Tibial artery (tissue), 4 donors: ENCODE results near the gene KIAA0586.

Experiments
- DNase-seq, 2 donors: peaks; one replicate each; pipeline ENCODE4 v3.0.0-alpha.2; 2019
- H3K27ac ChIP-seq, 2 donors: fragments of 200-600 bp; sonication (generic) in 1 of 2; 1 replicate in 1 of 2; 2 replicates in 1 of 2; pipeline ENCODE4 v1.5.1; 2018 to 2019; ENCODE audit warnings: mild to moderate bottlenecking in 1 of 2
- H3K27me3 ChIP-seq, 2 donors: fragments of 200-600 bp; sonication (generic) in 1 of 2; one replicate each; pipeline versions ENCODE4 v1.5.1 to v1.6.0; 2016 to 2019
- H3K36me3 ChIP-seq, 3 donors: fragments of 200-600 bp; sonication (generic) in 2 of 3; one replicate each; pipeline ENCODE4 v1.5.1; 2016 to 2019; ENCODE audit warnings: mild to moderate bottlenecking in 2 of 3
- H3K4me1 ChIP-seq, 4 donors: fragments of 200-600 bp; sonication (generic) in 2 of 4; 1 replicate in 3 of 4; 2 replicates in 1 of 4; pipeline ENCODE4 v1.5.1; 2016 to 2019
- H3K4me3 ChIP-seq, 2 donors: fragments of 200-600 bp; sonication (generic) in 1 of 2; 1 replicate in 1 of 2; 2 replicates in 1 of 2; pipeline ENCODE4 v1.5.1; 2018 to 2019; ENCODE audit warnings: mild to moderate bottlenecking in 2 of 2
- H3K9me3 ChIP-seq, 3 donors: fragments of 200-600 bp; sonication (generic) in 1 of 3; one replicate each; pipeline ENCODE4 v1.5.1; 2016 to 2019
- intact Hi-C: fragments of 100-400 bp; cut with DNase I; formaldehyde crosslinking; loops from one replicate; pipeline ENCODE4 v1.15.0; 2023; ENCODE audit warnings: low total_unique reads
- TF ChIP-seq, protein P1 (sequence below), 2 experiments: fragments of 200-600 bp in 1 of 2; fragments of 450-650 bp in 1 of 2; IDR thresholded peaks; one replicate each; pipeline ENCODE4 v1.5.1; 2017 to 2019; ENCODE audit warnings: antibody characterized with exemption in 2 of 2, mild to moderate bottlenecking in 1 of 2, moderate library complexity in 1 of 2

Gene KIAA0586

DNA sequence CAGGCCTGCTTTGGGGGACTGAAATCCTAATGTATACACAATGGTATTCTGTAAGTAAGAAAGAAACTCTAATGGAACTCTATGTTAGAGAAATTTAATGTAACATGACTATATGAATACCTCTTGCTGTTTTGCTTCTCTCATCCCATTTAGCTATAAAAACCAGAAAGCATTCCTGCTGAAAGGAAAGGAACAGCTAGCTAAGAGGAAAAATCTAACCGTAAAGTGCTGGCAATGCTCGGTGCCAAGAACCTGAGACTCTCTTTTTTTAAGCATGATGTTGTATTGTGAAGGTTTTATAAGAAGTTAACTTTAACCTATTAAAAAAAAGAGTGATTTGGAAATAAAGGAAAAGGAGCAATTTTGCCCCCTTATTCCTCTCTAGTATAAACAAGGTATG, 134.6 kb downstream of the KIAA0586 start:
- Histone ChIP-seq H3K4me3 (no peak overlapping the region), H3K27me3 (no peaks in the 10 kb centered on the region), H3K4me1 (no peaks in the 10 kb centered on the region), H3K9me3 (no peaks in the 10 kb centered on the region), H3K27ac (no peak overlapping the region), H3K36me3 (no peaks in the 10 kb centered on the region)
- TF ChIP-seq, protein P1, sequence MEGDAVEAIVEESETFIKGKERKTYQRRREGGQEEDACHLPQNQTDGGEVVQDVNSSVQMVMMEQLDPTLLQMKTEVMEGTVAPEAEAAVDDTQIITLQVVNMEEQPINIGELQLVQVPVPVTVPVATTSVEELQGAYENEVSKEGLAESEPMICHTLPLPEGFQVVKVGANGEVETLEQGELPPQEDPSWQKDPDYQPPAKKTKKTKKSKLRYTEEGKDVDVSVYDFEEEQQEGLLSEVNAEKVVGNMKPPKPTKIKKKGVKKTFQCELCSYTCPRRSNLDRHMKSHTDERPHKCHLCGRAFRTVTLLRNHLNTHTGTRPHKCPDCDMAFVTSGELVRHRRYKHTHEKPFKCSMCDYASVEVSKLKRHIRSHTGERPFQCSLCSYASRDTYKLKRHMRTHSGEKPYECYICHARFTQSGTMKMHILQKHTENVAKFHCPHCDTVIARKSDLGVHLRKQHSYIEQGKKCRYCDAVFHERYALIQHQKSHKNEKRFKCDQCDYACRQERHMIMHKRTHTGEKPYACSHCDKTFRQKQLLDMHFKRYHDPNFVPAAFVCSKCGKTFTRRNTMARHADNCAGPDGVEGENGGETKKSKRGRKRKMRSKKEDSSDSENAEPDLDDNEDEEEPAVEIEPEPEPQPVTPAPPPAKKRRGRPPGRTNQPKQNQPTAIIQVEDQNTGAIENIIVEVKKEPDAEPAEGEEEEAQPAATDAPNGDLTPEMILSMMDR (IDR thresholded peaks at IDR 0.05): no peak
- intact Hi-C loops: no loop called here
- DNase-seq: no peak

DNA sequence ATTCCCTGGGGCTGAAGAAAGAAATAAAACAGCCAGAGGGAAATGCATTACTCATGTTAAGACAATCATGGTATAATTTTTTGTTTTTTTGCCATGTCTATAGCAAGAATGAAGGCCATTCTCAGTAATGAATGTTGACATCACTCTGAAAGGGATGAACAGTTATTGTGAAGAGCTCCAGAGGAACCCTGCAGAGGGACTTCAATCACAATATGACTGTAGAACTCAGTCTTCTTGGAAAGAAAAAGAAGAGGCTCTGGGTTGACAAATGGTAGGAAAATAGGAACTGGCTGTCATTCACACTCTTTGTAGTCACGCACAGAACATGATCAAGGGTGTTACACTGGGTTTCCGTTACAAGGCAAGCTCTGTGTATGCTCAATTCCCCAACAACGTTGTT, 136.5 kb downstream of the KIAA0586 start:
- Histone ChIP-seq H3K27ac (no peak overlapping the region), H3K36me3 (no peaks in the 10 kb centered on the region), H3K27me3 (no peaks in the 10 kb centered on the region), H3K4me1 (no peaks in the 10 kb centered on the region), H3K4me3 (no peak overlapping the region), H3K9me3 (no peaks in the 10 kb centered on the region)
- DNase-seq: no peak
- intact Hi-C loops: no loop called here
- TF ChIP-seq, protein P1 (IDR thresholded peaks at IDR 0.05): no peak

DNA sequence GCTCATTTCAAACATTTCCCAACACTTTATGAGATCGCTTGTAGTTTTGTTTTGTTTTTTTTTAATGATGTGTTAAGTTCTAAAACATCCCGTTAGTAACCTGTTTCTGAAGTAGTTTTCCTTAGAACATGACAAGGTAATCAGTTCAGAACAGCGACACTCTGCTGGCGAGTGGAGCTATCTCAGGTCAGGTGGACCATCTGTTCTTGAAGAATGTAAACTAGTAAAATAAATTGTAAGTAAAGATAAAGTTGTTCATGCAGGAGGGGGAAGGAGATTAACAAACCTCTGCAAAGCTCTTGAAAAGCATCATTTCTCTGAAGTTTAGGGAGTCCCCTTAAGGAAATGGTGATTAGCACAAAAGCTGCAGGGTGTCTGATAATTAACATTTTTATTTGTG, 138.3 kb downstream of the KIAA0586 start:
- DNase-seq: no peak
- Histone ChIP-seq H3K27me3 (no peaks in the 10 kb centered on the region), H3K4me3 (no peak overlapping the region), H3K9me3 (no peaks in the 10 kb centered on the region), H3K4me1 (no peaks in the 10 kb centered on the region), H3K36me3 (no peaks in the 10 kb centered on the region), H3K27ac (no peak overlapping the region)
- intact Hi-C loops: no loop called here
- TF ChIP-seq, protein P1 (IDR thresholded peaks at IDR 0.05): no peak

DNA sequence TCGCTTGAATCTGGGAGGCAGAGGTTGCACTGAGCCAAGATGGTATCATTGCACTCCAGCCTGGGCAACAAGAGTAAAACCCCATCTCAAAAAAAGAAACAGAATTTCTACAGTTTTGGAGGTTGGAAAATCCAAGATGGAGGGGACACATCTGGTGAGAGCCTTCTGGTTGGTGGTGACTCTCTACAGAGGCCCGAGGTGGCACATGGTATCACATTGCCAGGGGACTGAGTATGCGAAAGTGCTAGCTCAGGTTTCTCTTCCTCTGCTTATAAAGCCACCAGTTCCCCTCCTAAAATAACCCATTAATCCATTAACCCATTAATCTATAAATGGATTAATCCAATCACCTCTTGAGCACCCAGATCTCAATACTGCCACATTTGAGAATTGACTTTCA, 139.5 kb downstream of the KIAA0586 start:
- no peak overlapping the region for H3K27ac ChIP-seq
- intact Hi-C loops: no loop called here
- TF ChIP-seq, protein P1 (IDR thresholded peaks at IDR 0.05): no peak
- no peaks in the 10 kb centered on the region for H3K4me1 ChIP-seq
- no peaks in the 10 kb centered on the region for H3K9me3 ChIP-seq
- no peak overlapping the region for H3K4me3 ChIP-seq
- no peak for DNase-seq
- H3K27me3 ChIP-seq: no peaks in the 10 kb centered on the region
- no peaks in the 10 kb centered on the region for H3K36me3 ChIP-seq

DNA sequence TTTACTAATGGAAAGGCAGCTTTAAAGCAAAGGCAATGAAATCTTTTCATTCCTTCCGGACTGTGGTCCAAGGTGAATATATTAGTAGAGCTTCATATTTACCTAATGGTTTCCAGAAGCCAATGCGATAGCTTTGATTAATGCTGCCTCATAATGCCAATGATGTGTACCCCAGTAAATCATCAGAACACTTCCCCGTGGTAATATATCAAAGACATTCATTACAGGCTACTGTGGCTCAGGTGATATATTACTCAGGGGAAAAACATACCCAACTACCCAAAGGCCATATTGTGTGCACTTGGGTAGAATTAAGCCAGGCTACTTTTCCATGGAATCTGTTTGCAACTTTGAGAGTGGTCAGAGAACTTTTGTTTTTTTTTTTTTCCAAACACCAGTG, 140.8 kb downstream of the KIAA0586 start:
- DNase-seq: no peak
- intact Hi-C loops: no loop called here
- Histone ChIP-seq H3K36me3 (no peaks in the 10 kb centered on the region), H3K9me3 (no peaks in the 10 kb centered on the region), H3K27ac (no peak overlapping the region), H3K4me1 (no peaks in the 10 kb centered on the region), H3K27me3 (no peaks in the 10 kb centered on the region), H3K4me3 (no peak overlapping the region)
- TF ChIP-seq, protein P1 (IDR thresholded peaks at IDR 0.05): no peak

DNA sequence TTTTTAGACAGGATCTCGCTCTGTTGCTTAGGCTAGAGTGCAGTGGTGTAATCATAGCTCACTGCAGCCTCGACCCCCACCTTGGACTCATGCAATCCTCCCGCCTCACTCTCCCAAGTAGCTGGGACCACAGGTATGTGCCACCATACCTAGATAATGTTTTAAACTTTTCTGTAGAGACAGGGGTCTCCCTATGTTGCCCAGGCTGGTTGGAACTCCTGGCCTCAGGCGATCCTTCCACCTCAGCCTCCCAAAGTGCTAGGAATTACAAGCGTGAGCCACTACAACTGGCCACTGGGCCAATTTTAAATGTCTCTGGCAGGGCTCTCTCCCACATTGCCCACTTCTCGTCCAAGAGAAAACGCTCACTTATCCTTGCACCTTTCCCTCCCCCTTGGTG, 143.7 kb downstream of the KIAA0586 start:
- intact Hi-C loops: no loop called here
- H3K27ac ChIP-seq: no peak overlapping the region

More for the DNA sequence above, 143.7 kb downstream of the KIAA0586 start:
- TF ChIP-seq, protein P1 (IDR thresholded peaks at IDR 0.05): no peak
- DNase-seq: no peak
- Histone ChIP-seq H3K27me3 (no peaks in the 10 kb centered on the region), H3K9me3 (no peaks in the 10 kb centered on the region), H3K4me1 (no peaks in the 10 kb centered on the region), H3K36me3 (no peaks in the 10 kb centered on the region), H3K4me3 (no peak overlapping the region)
